SJSA1 (cell line): ENCODE measurements around the gene ASB16. TPM values are rescaled to one million over a fixed set of nuclear protein-coding genes. Genes with fewer than 3 reads are reported as not detected.

Experiments used
- DNase-seq, 2 experiments: peaks; one replicate each; pipeline ENCODE4 v3.0.0-alpha.2; 2015 to 2020; ENCODE audit warnings: low spot score in 2 of 2, low read depth in 1 of 2
- H3K27ac ChIP-seq: fragments of 250-450 bp; sonication (Bioruptor Pico); 2 replicates; pipeline ENCODE4 v1.5.1; 2020; ENCODE audit warnings: mild to moderate bottlenecking, moderate library complexity
- H3K27me3 ChIP-seq: fragments of 250-450 bp; sonication (Bioruptor Pico); replicated peaks from 2 replicates; pipeline ENCODE4 v1.5.1; 2020; ENCODE audit warnings: mild to moderate bottlenecking, moderate library complexity
- H3K36me3 ChIP-seq: fragments of 250-450 bp; sonication (Bioruptor Pico); 2 replicates; pipeline ENCODE4 v1.5.1; 2020; ENCODE audit warnings: mild to moderate bottlenecking
- H3K4me1 ChIP-seq: fragments of 250-450 bp; sonication (Bioruptor Pico); replicated peaks from 2 replicates; pipeline ENCODE4 v1.6.1; 2021; ENCODE audit warnings: mild to moderate bottlenecking
- H3K4me3 ChIP-seq: fragments of 250-450 bp; sonication (Bioruptor Pico); 2 replicates; pipeline ENCODE4 v1.5.1; 2020; ENCODE audit warnings: mild to moderate bottlenecking
- H3K9me3 ChIP-seq: fragments of 250-450 bp; sonication (Bioruptor Pico); replicated peaks from 2 replicates; pipeline ENCODE4 v1.5.1; 2020; ENCODE audit warnings: mild to moderate bottlenecking
- total RNA-seq: library from RNA; depleted of rRNA; stranded (reverse); fragments of >200 nt; shearing (Covaris generic); gene quantifications from 2 replicates; pipeline ENCODE4 v1.2.3, GENCODE V29; 2014

Gene ASB16
- total RNA-seq, 1 experiment from 2014 or later = not detected

- H3K9me3 ChIP-seq = no peaks in the 10 kb centered on the region
- H3K4me3 ChIP-seq = no peak overlapping the region
- peaks cover 22% of the 10 kb centered on the region for H3K4me1 ChIP-seq
- no peak for DNase-seq
- no peak overlapping the region for H3K27ac ChIP-seq
- peaks cover 89% of the 10 kb centered on the region for H3K36me3 ChIP-seq
- H3K27me3 ChIP-seq = no peaks in the 10 kb centered on the region
These were observed 43.1 kb downstream of the ASB16 start for GRCh38 chr17:44213403-44214229.

- H3K9me3 ChIP-seq = peaks cover 2% of the 10 kb centered on the region
- no peaks in the 10 kb centered on the region for H3K27me3 ChIP-seq
- no peak overlapping the region for H3K4me3 ChIP-seq
- no peak for DNase-seq
- peaks cover 89% of the 10 kb centered on the region for H3K36me3 ChIP-seq
- H3K4me1 ChIP-seq = peaks cover 21% of the 10 kb centered on the region
- H3K27ac ChIP-seq = no peak overlapping the region
These were observed 43.7 kb downstream of the ASB16 start for GRCh38 chr17:44214230-44214494.

GRCh38 chr17:44214896-44215295, 44.4 kb downstream of the ASB16 start:
- H3K4me1 ChIP-seq = peaks cover 24% of the 10 kb centered on the region
- H3K36me3 ChIP-seq = peaks cover 85% of the 10 kb centered on the region
- peaks cover 5% of the 10 kb centered on the region for H3K9me3 ChIP-seq

DNA sequence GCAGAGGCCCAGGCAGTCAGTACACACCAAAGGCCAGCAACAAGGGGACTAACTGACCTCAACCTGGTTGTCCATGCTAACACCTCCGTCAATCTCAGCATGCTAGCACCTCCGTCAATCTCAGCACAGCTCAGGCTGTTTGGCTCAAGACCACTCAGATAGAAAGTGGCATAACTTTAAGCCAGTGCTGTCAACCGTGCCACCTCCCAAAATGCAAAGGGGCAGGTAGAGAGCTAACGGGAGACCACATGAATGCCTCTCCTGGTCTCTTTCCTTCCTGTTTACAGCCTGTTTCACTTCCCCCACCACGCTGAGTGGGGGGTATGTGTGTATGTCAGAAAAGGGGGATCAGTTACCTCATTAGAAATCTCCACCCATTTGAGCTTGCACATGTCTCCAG, 45.7 kb downstream of the ASB16 start:
- no peaks in the 10 kb centered on the region for H3K27me3 ChIP-seq
- H3K4me1 ChIP-seq = peaks cover 14% of the 10 kb centered on the region
- no peak overlapping the region for H3K27ac ChIP-seq

More at GRCh38 chr17:44214896-44215295, 44.4 kb downstream of the ASB16 start:
- no peak overlapping the region for H3K27ac ChIP-seq
- H3K4me3 ChIP-seq = no peak overlapping the region
- no peaks in the 10 kb centered on the region for H3K27me3 ChIP-seq
- DNase-seq = no peak

GRCh38 chr17:44216694-44217093, 46.2 kb downstream of the ASB16 start:
- no peak for DNase-seq
- Histone ChIP-seq H3K9me3 (peaks cover 5% of the 10 kb centered on the region), H3K4me1 (peaks cover 14% of the 10 kb centered on the region), H3K27me3 (no peaks in the 10 kb centered on the region), H3K36me3 (peaks cover 70% of the 10 kb centered on the region), H3K27ac (no peak overlapping the region), H3K4me3 (no peak overlapping the region)

More for the DNA sequence above, 45.7 kb downstream of the ASB16 start:
- no peak overlapping the region for H3K4me3 ChIP-seq
- H3K9me3 ChIP-seq = peaks cover 5% of the 10 kb centered on the region
- peaks cover 75% of the 10 kb centered on the region for H3K36me3 ChIP-seq
- no peak for DNase-seq

DNA sequence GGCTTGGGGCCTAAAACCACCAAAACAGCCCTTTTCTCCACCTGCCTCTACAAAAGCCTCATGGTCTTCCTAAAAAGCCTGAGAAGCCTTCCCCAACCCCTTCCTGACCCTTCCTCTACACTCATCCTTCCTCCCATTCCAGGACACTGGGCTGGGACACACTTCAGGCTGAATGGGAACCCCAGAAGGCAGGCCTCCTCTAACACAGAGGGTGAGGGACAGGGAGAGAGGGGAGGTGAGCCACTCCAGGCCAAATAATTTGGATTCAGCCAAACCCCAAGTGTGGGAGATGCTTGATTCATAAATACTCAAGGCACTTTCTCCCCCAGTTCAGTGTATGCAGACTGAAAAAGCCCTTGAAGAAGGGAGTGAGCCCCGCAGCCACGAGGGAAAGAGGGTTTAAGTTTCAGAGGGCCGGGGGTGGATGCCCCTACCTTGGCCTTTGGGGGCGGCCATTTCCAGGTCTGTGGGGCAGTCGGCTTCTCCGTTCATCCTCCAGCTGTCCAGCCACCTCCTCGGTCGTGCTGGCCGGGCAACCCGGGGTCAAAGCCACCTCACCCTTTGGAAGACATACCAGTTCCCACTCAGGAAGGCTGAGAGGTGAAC, 47.3 kb downstream of the ASB16 start:
- DNase-seq = no peak
- Histone ChIP-seq H3K4me3 (peak overlapping the region; percentile 100), H3K4me1 (peaks cover 22% of the 10 kb centered on the region), H3K27me3 (no peaks in the 10 kb centered on the region), H3K36me3 (peaks cover 65% of the 10 kb centered on the region), H3K27ac (peak overlapping the region; percentile 32), H3K9me3 (peaks cover 5% of the 10 kb centered on the region)

DNA sequence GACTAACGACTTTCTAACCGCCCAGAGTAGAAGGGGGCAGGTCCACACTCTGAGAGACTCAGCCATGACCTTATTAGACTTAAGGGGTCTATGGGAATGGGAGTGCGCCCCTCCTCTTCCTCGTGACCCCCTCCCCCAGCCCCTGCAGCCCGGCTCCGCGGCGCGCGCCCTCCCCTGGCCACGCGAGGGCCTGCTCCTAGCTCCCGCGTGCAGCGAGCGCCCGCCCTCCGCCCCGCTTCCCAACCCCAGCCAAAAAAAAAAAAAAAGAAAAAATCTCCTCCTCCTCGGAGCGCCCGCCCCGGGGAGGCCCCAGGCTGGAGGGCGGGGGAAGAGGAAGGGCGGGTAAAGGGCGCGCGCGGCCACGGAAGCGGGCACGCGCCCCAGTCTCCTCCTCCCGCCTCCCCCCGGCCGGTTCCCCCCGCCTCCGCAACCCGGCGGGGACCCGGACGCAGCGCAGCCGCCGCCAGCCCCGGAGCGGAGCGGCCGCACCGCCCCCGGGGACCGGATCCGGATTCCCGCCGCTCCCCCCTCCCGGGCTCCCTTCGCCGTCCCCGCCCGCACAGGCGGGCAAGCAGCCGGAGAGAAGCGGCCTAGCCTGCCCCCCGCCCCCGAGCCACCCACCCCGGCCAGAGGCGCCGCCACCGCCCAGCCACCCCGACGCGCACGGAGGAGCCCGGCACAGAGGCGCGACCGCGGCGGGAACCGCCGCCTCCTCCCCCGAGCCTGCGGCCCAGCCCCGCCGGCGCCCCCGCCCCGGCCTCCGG, 48.0 kb downstream of the ASB16 start:
- Histone ChIP-seq H3K4me3 (peak overlapping the region; percentile 100), H3K27me3 (no peaks in the 10 kb centered on the region), H3K9me3 (peaks cover 5% of the 10 kb centered on the region), H3K27ac (peak overlapping the region; percentile 95), H3K36me3 (peaks cover 58% of the 10 kb centered on the region), H3K4me1 (peaks cover 24% of the 10 kb centered on the region)
- DNase-seq = peak; percentile 92 to 99

DNA sequence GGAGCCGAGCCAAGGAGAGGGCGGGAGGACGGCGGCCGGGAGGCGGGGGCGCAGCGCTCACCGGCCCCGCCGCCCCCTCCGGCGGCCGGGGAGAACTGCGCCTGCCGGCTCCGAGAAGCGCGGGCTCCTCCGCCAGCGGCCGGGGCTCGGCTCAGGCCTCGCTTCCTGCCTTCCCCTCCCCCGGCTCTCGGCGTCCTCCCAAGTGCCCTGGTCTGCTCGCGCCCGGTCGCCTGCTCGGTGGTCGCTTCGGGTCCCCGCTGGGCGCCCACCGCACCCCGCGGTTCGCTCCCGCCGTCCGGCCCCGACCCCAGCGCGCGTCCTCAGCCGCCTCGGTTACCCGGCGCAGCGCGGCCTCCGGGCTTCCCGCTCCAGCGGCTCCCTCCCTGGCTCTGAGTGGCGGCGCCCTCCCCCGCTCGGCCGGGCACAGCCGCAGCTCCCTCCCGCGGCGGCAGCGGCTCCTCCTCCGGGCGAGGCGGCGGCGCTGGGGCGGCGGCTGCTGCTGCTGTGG, 48.7 kb downstream of the ASB16 start:
- Histone ChIP-seq H3K27me3 (no peaks in the 10 kb centered on the region), H3K4me3 (peak overlapping the region; percentile 100), H3K36me3 (peaks cover 52% of the 10 kb centered on the region), H3K9me3 (peaks cover 5% of the 10 kb centered on the region), H3K27ac (peak overlapping the region; percentile 95), H3K4me1 (peaks cover 24% of the 10 kb centered on the region)
- DNase-seq = peak; percentile 78 to 81

DNA sequence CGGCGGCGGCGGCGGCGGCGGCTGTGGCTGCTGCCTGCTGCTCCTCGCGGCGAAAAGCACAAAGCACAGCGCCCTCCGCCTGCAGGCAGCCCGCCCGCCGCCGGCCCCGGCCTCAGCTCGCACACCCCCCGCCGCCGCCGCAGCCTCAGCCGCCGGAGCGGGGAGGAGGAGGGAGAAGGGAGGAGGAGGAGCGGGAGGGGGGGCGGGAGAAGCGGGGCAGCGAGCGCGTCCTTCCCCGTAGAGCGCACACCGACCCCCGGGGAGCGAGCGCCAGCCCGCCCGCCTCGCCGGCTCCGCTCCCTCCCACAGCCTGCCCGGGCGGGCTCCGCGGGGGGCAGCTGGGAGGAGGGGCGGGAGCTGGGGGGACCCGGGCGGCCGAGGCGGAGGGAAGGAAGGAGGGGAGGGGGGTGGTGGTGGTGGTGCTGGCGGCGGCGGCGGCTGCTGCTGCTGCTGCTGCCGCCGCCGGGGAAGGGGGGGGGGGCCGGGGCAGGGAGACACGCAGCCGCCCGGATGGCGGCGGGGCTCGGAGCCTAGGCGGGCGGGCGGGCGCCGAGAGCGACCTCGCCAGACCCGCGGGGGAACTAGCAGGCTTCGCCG, 49.2 kb downstream of the ASB16 start, which contains the start of gene UBTF:
UBTF (minus strand) TSS at position 60 of the 597 bp plus-strand sequence. CDS start 1,446 bp downstream, outside the sequence.
- H3K36me3 ChIP-seq = peaks cover 46% of the 10 kb centered on the region
- peaks cover 5% of the 10 kb centered on the region for H3K9me3 ChIP-seq
- H3K27ac ChIP-seq = peak within 1 kb of the TSS; percentile 95
- peaks cover 24% of the 10 kb centered on the region for H3K4me1 ChIP-seq
- no peaks in the 10 kb centered on the region for H3K27me3 ChIP-seq
- peak in 1 of 2 experiments; percentile 91 for DNase-seq
- H3K4me3 ChIP-seq = peak within 1 kb of the TSS; percentile 100

DNA sequence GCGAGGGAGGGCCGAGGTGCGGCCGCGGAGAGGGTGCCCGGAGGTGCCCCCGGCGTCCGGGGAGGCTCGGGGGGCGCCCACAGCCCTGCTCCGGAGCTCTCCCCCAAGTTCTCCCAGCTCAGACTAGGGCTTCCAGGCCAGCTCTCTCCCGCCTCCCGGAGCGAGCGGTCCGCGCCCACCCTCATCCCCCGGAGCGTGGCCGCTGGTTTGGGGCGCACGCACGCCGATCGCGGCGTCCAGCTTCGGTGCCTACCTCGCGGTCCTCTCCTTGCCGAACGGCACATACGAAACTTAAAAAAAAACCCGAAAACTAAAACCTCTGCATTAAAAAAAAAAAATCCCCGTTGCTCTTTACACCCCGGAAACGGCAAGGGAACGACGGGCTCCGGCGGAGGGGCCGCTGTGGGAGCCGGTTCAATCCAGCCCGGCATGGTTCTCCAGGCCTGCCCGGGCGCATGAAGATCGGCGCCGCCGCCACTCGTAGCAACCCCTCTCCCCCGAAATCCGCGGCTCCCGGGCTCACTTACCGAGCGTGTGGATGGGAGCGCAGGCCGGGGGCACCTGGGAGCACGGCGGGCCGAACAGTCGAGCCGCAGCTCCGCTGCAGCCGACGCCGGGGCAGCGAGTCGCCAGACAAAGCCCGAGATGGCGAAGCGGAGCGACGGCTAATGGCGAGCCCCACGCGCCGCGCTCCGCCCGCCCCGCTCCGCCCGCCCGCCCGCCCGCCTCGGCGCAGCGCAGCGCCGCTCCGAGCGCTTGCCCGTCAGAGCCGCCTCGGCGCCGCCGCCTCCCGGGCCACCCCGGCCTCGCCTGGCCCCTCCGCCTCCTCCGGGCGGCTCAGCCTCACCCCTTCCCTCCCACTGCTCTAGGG, 49.9 kb downstream of the ASB16 start:
- peak overlapping the region; percentile 100 for H3K4me3 ChIP-seq
- DNase-seq = peak in 1 of 2 experiments; percentile 76
- H3K4me1 ChIP-seq = peaks cover 24% of the 10 kb centered on the region
- no peaks in the 10 kb centered on the region for H3K27me3 ChIP-seq
- peak overlapping the region; percentile 67 for H3K27ac ChIP-seq
- H3K36me3 ChIP-seq = peaks cover 39% of the 10 kb centered on the region
- H3K9me3 ChIP-seq = peaks cover 5% of the 10 kb centered on the region

- no peaks in the 10 kb centered on the region for H3K27me3 ChIP-seq
- H3K27ac ChIP-seq = 0 out of 2 replicates have a peak overlapping the region, but pooled peaks have one; percentile 11
- peaks cover 24% of the 10 kb centered on the region for H3K4me1 ChIP-seq
- peak; percentile 78 to 82 for DNase-seq
- H3K36me3 ChIP-seq = peaks cover 30% of the 10 kb centered on the region
- peaks cover 5% of the 10 kb centered on the region for H3K9me3 ChIP-seq
- H3K4me3 ChIP-seq = peak overlapping the region; percentile 100
These were observed 50.8 kb downstream of the ASB16 start for GRCh38 chr17:44221084-44221861.

DNA sequence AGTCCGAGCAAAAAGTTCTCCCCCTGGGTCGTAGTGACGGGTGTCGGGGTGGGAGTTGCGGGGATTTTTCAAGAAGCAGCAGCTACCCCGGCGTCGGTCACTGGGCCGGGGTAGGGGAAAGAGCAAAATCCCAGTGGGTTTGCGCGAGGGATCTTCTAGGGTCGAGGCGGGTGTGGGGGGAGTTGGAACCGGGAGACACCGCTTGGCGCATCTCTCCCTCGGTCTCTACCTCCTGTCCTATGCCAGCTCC, 51.3 kb downstream of the ASB16 start:
- Histone ChIP-seq H3K4me1 (peaks cover 24% of the 10 kb centered on the region), H3K36me3 (peaks cover 25% of the 10 kb centered on the region), H3K4me3 (peak overlapping the region; percentile 100), H3K9me3 (peaks cover 5% of the 10 kb centered on the region), H3K27me3 (no peaks in the 10 kb centered on the region), H3K27ac (0 out of 2 replicates have a peak overlapping the region, but pooled peaks have one; percentile 11)
- no peak for DNase-seq
